BJ (cell line): ENCODE data around the gene RABGAP1. TPM values are rescaled to one million over a fixed set of nuclear protein-coding genes. Genes with fewer than 3 reads are reported as not detected.

Source experiments
- CTCF ChIA-PET: fragments of 350-600 bp; formaldehyde crosslinking; extraction: SDS; loops from one replicate; lab custom pipeline; 2021; ENCODE audit warnings: antibody characterized with exemption, inconsistent platforms; lab: Yijun Ruan, JAX
- POLR2A ChIA-PET: fragments of 300-600 bp; sonication (Branson Sonifier 250); formaldehyde crosslinking; extraction: SDS; loops from one replicate; lab custom pipeline; 2021; ENCODE audit warnings: antibody characterized with exemption; lab: Charles Lee
- DNase-seq: peaks from one replicate; pipeline ENCODE4 v3.0.0-alpha.2; 2011; ENCODE audit warnings: low read depth
- H3K27me3 ChIP-seq: 2 replicates; pipeline ENCODE4 v1.6.0; 2011; ENCODE audit warnings: low read length; ENCODE audit not compliant: control insufficient read depth, insufficient read depth
- H3K36me3 ChIP-seq: 2 replicates; pipeline ENCODE4 v1.5.1; 2011; ENCODE audit warnings: low read length; ENCODE audit not compliant: control insufficient read depth, insufficient read depth
- H3K4me3 ChIP-seq: 2 replicates; pipeline ENCODE4 v1.5.1; 2011; ENCODE audit warnings: low read depth, mild to moderate bottlenecking, control low read depth, low read length
- polyA plus RNA-seq: library from polyadenylated mRNA; depleted of rRNA; stranded (reverse); fragments of >200 nt; gene quantifications from 2 replicates; pipeline ENCODE4 v1.2.3, GENCODE V29; 2011
- TF ChIP-seq, protein P1 (sequence below): IDR thresholded peaks from 2 replicates; pipeline ENCODE4 v1.5.1; 2011; ENCODE audit warnings: low read depth, mild to moderate bottlenecking, control low read depth, inconsistent platforms, low read length, moderate library complexity; ENCODE audit not compliant: insufficient read depth

Gene RABGAP1
- polyA plus RNA-seq, 1 experiment = 30.8 TPM

DNA sequence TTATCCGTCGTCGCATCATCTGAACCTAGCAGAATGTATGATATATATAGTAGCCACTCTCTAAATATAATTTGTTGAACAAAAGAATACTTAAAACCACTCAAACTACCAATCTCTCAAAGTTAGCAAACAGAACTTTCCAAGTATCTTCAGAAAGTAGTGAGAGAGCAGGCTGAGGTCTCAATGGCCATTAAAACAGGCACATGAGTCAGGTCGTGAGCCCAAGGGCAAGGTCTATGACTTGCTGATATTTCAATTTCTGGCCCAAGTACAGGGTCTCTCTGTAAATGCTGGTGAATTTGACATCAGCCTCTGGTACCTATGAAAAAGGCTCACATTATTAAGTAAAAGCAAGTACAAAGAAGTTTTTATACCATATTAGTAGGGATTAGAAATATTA, 187.8 kb downstream of the RABGAP1 start:
- no peaks in the 10 kb centered on the region for H3K36me3 ChIP-seq
- ChIA-PET POLR2A (no interaction called here), CTCF (no interaction called here)
- no peak overlapping the region for H3K4me3 ChIP-seq
- no peak for DNase-seq
- TF ChIP-seq, protein P1, sequence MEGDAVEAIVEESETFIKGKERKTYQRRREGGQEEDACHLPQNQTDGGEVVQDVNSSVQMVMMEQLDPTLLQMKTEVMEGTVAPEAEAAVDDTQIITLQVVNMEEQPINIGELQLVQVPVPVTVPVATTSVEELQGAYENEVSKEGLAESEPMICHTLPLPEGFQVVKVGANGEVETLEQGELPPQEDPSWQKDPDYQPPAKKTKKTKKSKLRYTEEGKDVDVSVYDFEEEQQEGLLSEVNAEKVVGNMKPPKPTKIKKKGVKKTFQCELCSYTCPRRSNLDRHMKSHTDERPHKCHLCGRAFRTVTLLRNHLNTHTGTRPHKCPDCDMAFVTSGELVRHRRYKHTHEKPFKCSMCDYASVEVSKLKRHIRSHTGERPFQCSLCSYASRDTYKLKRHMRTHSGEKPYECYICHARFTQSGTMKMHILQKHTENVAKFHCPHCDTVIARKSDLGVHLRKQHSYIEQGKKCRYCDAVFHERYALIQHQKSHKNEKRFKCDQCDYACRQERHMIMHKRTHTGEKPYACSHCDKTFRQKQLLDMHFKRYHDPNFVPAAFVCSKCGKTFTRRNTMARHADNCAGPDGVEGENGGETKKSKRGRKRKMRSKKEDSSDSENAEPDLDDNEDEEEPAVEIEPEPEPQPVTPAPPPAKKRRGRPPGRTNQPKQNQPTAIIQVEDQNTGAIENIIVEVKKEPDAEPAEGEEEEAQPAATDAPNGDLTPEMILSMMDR = no peak
- H3K27me3 ChIP-seq = no peaks in the 10 kb centered on the region

DNA sequence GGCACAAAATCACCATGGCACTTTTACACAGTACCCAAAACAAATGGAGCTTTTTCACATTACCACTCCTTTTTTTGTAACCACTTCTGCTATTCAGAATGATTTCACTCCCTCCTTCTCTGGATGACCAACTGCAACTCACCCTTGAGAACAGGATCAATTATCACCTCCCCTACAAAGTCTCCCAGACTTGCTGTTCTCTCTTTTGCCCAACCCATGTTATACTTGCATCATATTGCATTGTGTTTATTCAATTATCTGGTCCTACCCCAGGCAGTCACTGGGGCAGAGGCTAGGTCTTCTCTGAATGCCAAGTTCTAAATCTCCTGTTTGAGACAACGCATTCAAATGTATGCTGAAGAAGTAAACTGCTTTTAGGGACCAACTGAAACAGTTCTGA, 188.6 kb downstream of the RABGAP1 start:
- H3K4me3 ChIP-seq = no peak overlapping the region
- H3K36me3 ChIP-seq = no peaks in the 10 kb centered on the region
- no peaks in the 10 kb centered on the region for H3K27me3 ChIP-seq
- DNase-seq = no peak
- ChIA-PET CTCF (interaction anchor here (0.7 kb wide), 1 partner anchor 15 kb away, joined by 3 read pairs; no protein-coding TSS in a partner anchor), POLR2A (no interaction called here)
- TF ChIP-seq, protein P1 = no peak

DNA sequence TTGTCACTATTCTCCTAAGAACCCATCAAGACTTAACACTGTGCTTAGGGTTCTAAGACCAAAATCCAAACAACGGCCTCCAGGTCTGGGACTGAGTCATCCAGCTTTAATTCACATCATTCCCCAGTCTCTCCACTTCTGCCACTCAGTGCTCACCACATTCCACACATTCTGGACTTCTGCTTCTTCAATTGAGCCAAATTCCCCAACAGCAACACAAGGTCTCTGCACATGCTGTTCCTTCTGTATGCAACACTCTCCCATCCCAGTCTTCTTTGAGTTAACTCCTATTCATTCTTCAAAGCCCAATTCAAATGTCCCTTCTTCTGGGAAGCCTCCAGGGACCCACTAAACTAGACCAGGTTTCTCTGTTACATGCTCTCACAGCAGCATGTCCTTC, 190.4 kb downstream of the RABGAP1 start:
- TF ChIP-seq, protein P1 = no peak
- no peaks in the 10 kb centered on the region for H3K27me3 ChIP-seq
- no peaks in the 10 kb centered on the region for H3K36me3 ChIP-seq
- no peak overlapping the region for H3K4me3 ChIP-seq
- DNase-seq = peak; percentile 33
- POLR2A ChIA-PET = no interaction called here
- CTCF ChIA-PET = interaction anchor here (1.3 kb wide), 1 partner anchor 9 kb away, joined by 4 read pairs; no protein-coding TSS in a partner anchor

DNA sequence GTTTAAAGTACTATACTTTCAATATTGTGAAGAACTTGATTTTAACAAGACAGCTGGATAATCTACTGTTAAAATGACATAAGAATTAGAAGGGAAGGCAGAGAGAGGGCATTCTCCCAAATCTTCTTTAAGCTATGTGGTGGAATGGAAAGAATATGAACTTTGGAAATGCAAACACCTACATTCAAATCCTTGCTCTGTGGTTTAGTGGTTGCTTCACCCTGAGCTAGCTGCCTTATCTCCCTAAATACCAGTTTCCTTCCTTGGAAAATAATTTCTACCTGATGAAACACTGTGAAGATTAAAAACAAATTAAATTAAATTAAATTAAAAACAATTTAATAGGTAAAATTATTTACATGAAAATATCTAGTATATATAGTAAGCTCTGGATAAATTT, 191.2 kb downstream of the RABGAP1 start:
- ChIA-PET CTCF (interaction anchor here (1.3 kb wide), 1 partner anchor 10 kb away, joined by 4 read pairs; no protein-coding TSS in a partner anchor), POLR2A (interaction anchor here (0.5 kb wide), 1 partner anchor 9 kb away, joined by 5 read pairs; no protein-coding TSS in a partner anchor)
- no peak overlapping the region for H3K4me3 ChIP-seq
- H3K27me3 ChIP-seq = no peaks in the 10 kb centered on the region
- TF ChIP-seq, protein P1 = no peak
- H3K36me3 ChIP-seq = no peaks in the 10 kb centered on the region
- DNase-seq = no peak

DNA sequence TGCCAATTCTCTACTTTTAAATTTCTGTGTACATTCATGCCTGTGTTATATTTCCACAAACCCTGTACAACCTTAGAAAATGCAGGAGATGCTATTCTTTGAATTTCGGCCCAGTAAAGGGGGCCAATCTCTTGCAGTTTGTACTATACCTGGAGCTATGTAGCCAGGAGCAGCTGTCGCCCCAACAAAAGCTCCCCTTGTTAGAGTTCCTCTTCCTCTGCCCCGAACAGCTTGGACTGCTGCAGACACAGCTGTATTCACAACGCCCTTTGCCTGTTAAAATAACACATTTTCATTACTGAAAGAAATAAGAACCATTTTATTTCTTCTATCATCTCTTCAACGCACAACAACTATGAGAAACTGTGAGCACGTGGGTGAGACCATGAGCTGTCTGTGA, 191.9 kb downstream of the RABGAP1 start:
- Histone ChIP-seq H3K36me3 (no peaks in the 10 kb centered on the region), H3K4me3 (no peak overlapping the region), H3K27me3 (no peaks in the 10 kb centered on the region)
- DNase-seq = no peak
- POLR2A ChIA-PET = interaction anchor here (0.5 kb wide), 1 partner anchor 10 kb away, joined by 5 read pairs; no protein-coding TSS in a partner anchor
- CTCF ChIA-PET = no interaction called here
- TF ChIP-seq, protein P1 = no peak
